ENCODE data around the gene PDCD11. TPM values are rescaled to one million over a fixed set of nuclear protein-coding genes. Genes with fewer than 3 reads are reported as not detected.
"Not testable (repeated sequence)": the region's sequence is repeated elsewhere in the genome, so short reads cannot be mapped to it uniquely, and the experiment has no call there.

Gene PDCD11
- total RNA-seq: 10 to 100 TPM; 93.4 to 93.7 TPM

GRCh38 chr10:103396067-103396788, at the start of gene PDCD11, which contains the start of gene ATP5MK:
TSS of gene PDCD11 (plus strand) at chr10:103396626. CDS start at chr10:103398427, 1,801 bp downstream.
TSS of gene ATP5MK (minus strand) at chr10:103396475. CDS start at chr10:103392457, 4,018 bp downstream.
- POLR2A ChIA-PET: interaction anchor here (0.6 to 1.5 kb wide), 5 partner anchors 19 to 387 kb away, joined by 4 to 9 read pairs (median 4); no protein-coding TSS in a partner anchor
- CTCF ChIA-PET: interaction anchor here (1.3 to 1.4 kb wide), 3 partner anchors 23 to 81 kb away, joined by 3 to 4 read pairs (median 4); partner anchors contain the start of gene PCGF6

- ChIA-PET CTCF (interaction anchor here (0.8 to 1.1 kb wide), 3 partner anchors 16 to 46 kb away, joined by 3 to 4 read pairs (median 4); partner anchors contain the start of genes ATP5MK and PDCD11), POLR2A (interaction anchor here (0.7 to 1.8 kb wide), 5 partner anchors 17 to 157 kb away, joined by 3 to 7 read pairs (median 4); partner anchors contain the start of genes ATP5MK, NT5C2, PDCD11 and TAF5)
Observed at GRCh38 chr10:103350175-103350516, 46.3 kb upstream of the PDCD11 start.

GRCh38 chr10:103350517-103351260, 45.7 kb upstream of the PDCD11 start, which contains the start of gene PCGF6:
TSS of gene PCGF6 (minus strand) at chr10:103351140. CDS start at chr10:103351066, 74 bp downstream.
- POLR2A ChIA-PET: interaction anchor here (0.6 to 1.8 kb wide), 7 partner anchors 17 to 310 kb away, joined by 3 to 7 read pairs (median 4); partner anchors contain the start of genes ATP5MK, NT5C2, PDCD11 and TAF5
- CTCF ChIA-PET: interaction anchor here (0.8 to 1.1 kb wide), 3 partner anchors 17 to 46 kb away, joined by 3 to 4 read pairs (median 4); partner anchors contain the start of genes ATP5MK and PDCD11

GRCh38 chr10:103353281-103353680, 43.1 kb upstream of the PDCD11 start:
- POLR2A ChIA-PET: no interaction called here
- CTCF ChIA-PET: no interaction called here

- CTCF ChIA-PET: interaction anchor here (0.6 kb wide), 1 partner anchor 90 kb away, joined by 3 read pairs; no protein-coding TSS in a partner anchor
- POLR2A ChIA-PET: not testable (repeated sequence)
Observed at GRCh38 chr10:103354567-103354966, 41.9 kb upstream of the PDCD11 start.

- ChIA-PET POLR2A (no interaction called here), CTCF (interaction anchor here (0.6 kb wide), 1 partner anchor 17 kb away, joined by 3 read pairs; no protein-coding TSS in a partner anchor)
Observed at GRCh38 chr10:103355906-103356599, 40.4 kb upstream of the PDCD11 start.

- CTCF ChIA-PET, POLR2A ChIA-PET: not testable (repeated sequence)
Observed at GRCh38 chr10:103359493-103359892, 36.9 kb upstream of the PDCD11 start.

- POLR2A ChIA-PET, CTCF ChIA-PET: not testable (repeated sequence)
Observed at GRCh38 chr10:103360791-103361190, 35.6 kb upstream of the PDCD11 start.

GRCh38 chr10:103367379-103367781, 29.0 kb upstream of the PDCD11 start:
- POLR2A ChIA-PET: interaction anchor here (1.9 kb wide), 1 partner anchor 16 kb away, joined by 7 read pairs; the partner anchor contains the start of gene PCGF6
- CTCF ChIA-PET: interaction anchor here (0.6 to 1.4 kb wide), 2 partner anchors 25 to 102 kb away, joined by 3 read pairs; no protein-coding TSS in a partner anchor

GRCh38 chr10:103367782-103368518, 28.5 kb upstream of the PDCD11 start, which contains the start of gene TAF5:
TSS of gene TAF5 (plus strand) at chr10:103367976. CDS start at chr10:103367990, 14 bp downstream.
- ChIA-PET POLR2A (interaction anchor here (0.7 to 1.9 kb wide), 2 partner anchors 17 to 106 kb away, joined by 3 to 7 read pairs; partner anchors contain the start of gene PCGF6), CTCF (interaction anchor here (0.6 to 1.4 kb wide), 3 partner anchors 24 to 115 kb away, joined by 3 read pairs; no protein-coding TSS in a partner anchor)

- CTCF ChIA-PET: interaction anchor here (0.8 to 2.1 kb wide), 2 partner anchors 16 to 22 kb away, joined by 3 to 4 read pairs; partner anchors contain the start of gene ATP5MK
- POLR2A ChIA-PET: interaction anchor here (1.1 kb wide), 1 partner anchor 23 kb away, joined by 5 read pairs; the partner anchor contains the start of genes ATP5MK and PDCD11
Observed at GRCh38 chr10:103373544-103373943, 22.9 kb upstream of the PDCD11 start.

- ChIA-PET CTCF (no interaction called here), POLR2A (interaction anchor here (0.5 to 1.1 kb wide), 2 partner anchors 22 to 45 kb away, joined by 3 to 5 read pairs; partner anchors contain the start of genes ATP5MK and PDCD11)
Observed at GRCh38 chr10:103374263-103374662, 22.2 kb upstream of the PDCD11 start.

- ChIA-PET POLR2A (no interaction called here), CTCF (no interaction called here)
Observed at GRCh38 chr10:103382769-103383168, 13.7 kb upstream of the PDCD11 start.

- POLR2A ChIA-PET: no interaction called here
- CTCF ChIA-PET: interaction anchor here (0.7 kb wide), 1 partner anchor 730 kb away, joined by 3 read pairs; no protein-coding TSS in a partner anchor
Observed at GRCh38 chr10:103394180-103394579, 2.2 kb upstream of the PDCD11 start.

GRCh38 chr10:103395754-103396066, 716 bp upstream of the PDCD11 start:
- POLR2A ChIA-PET: interaction anchor here (0.6 to 1.5 kb wide), 4 partner anchors 19 to 387 kb away, joined by 4 to 9 read pairs (median 4); no protein-coding TSS in a partner anchor
- CTCF ChIA-PET: interaction anchor here (1.3 to 1.4 kb wide), 3 partner anchors 23 to 81 kb away, joined by 3 to 4 read pairs (median 4); partner anchors contain the start of gene PCGF6

- ChIA-PET CTCF (interaction anchor here (1.3 to 1.4 kb wide), 2 partner anchors 46 to 80 kb away, joined by 3 to 4 read pairs; partner anchors contain the start of gene PCGF6), POLR2A (interaction anchor here (0.8 kb wide), 1 partner anchor 55 kb away, joined by 4 read pairs; no protein-coding TSS in a partner anchor)
Observed at GRCh38 chr10:103396789-103397087, 312 bp downstream of the PDCD11 start.

GRCh38 chr10:103397191-103397825, 882 bp downstream of the PDCD11 start:
- POLR2A ChIA-PET: interaction anchor here (0.7 to 0.8 kb wide), 2 partner anchors 14 to 54 kb away, joined by 4 to 12 read pairs; no protein-coding TSS in a partner anchor
- CTCF ChIA-PET: interaction anchor here (1.0 to 1.4 kb wide), 2 partner anchors 47 to 148 kb away, joined by 3 to 4 read pairs; partner anchors contain the start of gene PCGF6
